CD14-positive monocyte (primary cell): ENCODE results near the gene TJP2. TPM values are rescaled to one million over a fixed set of nuclear protein-coding genes. Genes with fewer than 3 reads are reported as not detected.
A peak's percentile ranks its signal among the peaks of the same experiment; 100 is the strongest.

Source experiments
- DNase-seq, 3 donors: peaks; one replicate each; pipeline ENCODE4 v3.0.0-alpha.2; 2011 to 2022
- H2AFZ ChIP-seq: 2 replicates; pipeline ENCODE4 v1.6.0; 2012; ENCODE audit warnings: mild to moderate bottlenecking, low read depth, low read length, inconsistent platforms; ENCODE audit not compliant: insufficient read depth, poor library complexity, severe bottlenecking
- H3K27ac ChIP-seq, 2 donors: 1 replicate in 1 of 2; 2 replicates in 1 of 2; pipeline ENCODE4 v1.5.1; 2012 to 2013; ENCODE audit warnings: low read length in 2 of 2, control low read depth in 1 of 2, inconsistent platforms in 1 of 2, low read depth in 1 of 2, mild to moderate bottlenecking in 1 of 2
- H3K27me3 ChIP-seq, 2 donors: one replicate each; pipeline versions ENCODE4 v1.6.0 to v1.6.1; 2011 to 2013; ENCODE audit warnings: low read length in 2 of 2; ENCODE audit not compliant: control insufficient read depth in 2 of 2, insufficient read depth in 2 of 2
- H3K36me3 ChIP-seq, 2 donors: replicated peaks in 1 of 2; 1 replicate in 1 of 2; 2 replicates in 1 of 2; pipeline versions ENCODE4 v1.5.1 to v1.6.1; 2012 to 2013; ENCODE audit warnings: low read length in 2 of 2, control low read depth in 1 of 2, inconsistent platforms in 1 of 2, mild to moderate bottlenecking in 1 of 2; ENCODE audit not compliant: insufficient read depth in 2 of 2, control insufficient read depth in 1 of 2
- H3K4me1 ChIP-seq, 2 donors: 1 replicate in 1 of 2; 2 replicates in 1 of 2; pipeline versions ENCODE4 v1.5.1 to v1.6.1; 2012 to 2013; ENCODE audit warnings: low read length in 2 of 2, control low read depth in 1 of 2, inconsistent platforms in 1 of 2, mild to moderate bottlenecking in 1 of 2, moderate library complexity in 1 of 2; ENCODE audit not compliant: insufficient read depth in 2 of 2, control insufficient read depth in 1 of 2
- H3K4me2 ChIP-seq: replicated peaks from 2 replicates; pipeline ENCODE3; 2012; ENCODE audit warnings: low read length, moderate library complexity, mild to moderate bottlenecking; ENCODE audit not compliant: poor library complexity, severe bottlenecking; ENCODE audit errors: extremely low read depth
- H3K4me3 ChIP-seq, 3 experiments: fragments of 200-600 bp in 1 of 3; sonication (generic) in 1 of 3; replicated peaks in 1 of 3; 1 replicate in 2 of 3; 2 replicates in 1 of 3; pipeline ENCODE4 v1.5.1; 2011 to 2013; ENCODE audit warnings: low read length in 3 of 3, mild to moderate bottlenecking in 3 of 3, control low read depth in 2 of 3, low read depth in 2 of 3, inconsistent platforms in 1 of 3, moderate library complexity in 1 of 3
- H3K79me2 ChIP-seq: 2 replicates; pipeline ENCODE4 v1.6.0; 2012; ENCODE audit warnings: mild to moderate bottlenecking, control low read depth, inconsistent platforms, low read length, moderate library complexity; ENCODE audit not compliant: insufficient read depth
- H3K9ac ChIP-seq: 2 replicates; pipeline ENCODE4 v1.6.0; 2017; ENCODE audit warnings: low read length, mild to moderate bottlenecking; ENCODE audit not compliant: insufficient read depth, poor library complexity, severe bottlenecking
- H3K9me3 ChIP-seq, 2 donors: replicated peaks in 1 of 2; 1 replicate in 1 of 2; 2 replicates in 1 of 2; pipeline versions ENCODE4 v1.5.1 to v1.6.1; 2012 to 2013; ENCODE audit warnings: low read length in 2 of 2, control low read depth in 1 of 2; ENCODE audit not compliant: control insufficient read depth in 1 of 2, insufficient read depth in 1 of 2
- H4K20me1 ChIP-seq: 2 replicates; pipeline ENCODE4 v1.6.0; 2012; ENCODE audit warnings: mild to moderate bottlenecking, low read length, control low read depth, moderate library complexity; ENCODE audit not compliant: insufficient read depth
- H3K27ac Mint-ChIP-seq, 7 donors: one replicate each; pipeline ENCODE4 v1.8.0; 2020; ENCODE audit warnings: mild to moderate bottlenecking in 7 of 7, mixed read lengths in 7 of 7, moderate library complexity in 6 of 7, inconsistent platforms in 2 of 7
- H3K27me3 Mint-ChIP-seq, 3 donors: one replicate each; pipeline ENCODE4 v1.8.0; 2021 to 2022; ENCODE audit warnings: low read depth in 3 of 3, mild to moderate bottlenecking in 3 of 3, mixed read lengths in 3 of 3, moderate library complexity in 3 of 3, inconsistent platforms in 1 of 3
- H3K36me3 Mint-ChIP-seq, 2 donors: one replicate each; pipeline ENCODE4 v1.8.0; 2020; ENCODE audit warnings: mixed read lengths in 2 of 2, inconsistent platforms in 1 of 2, mild to moderate bottlenecking in 1 of 2
- H3K4me1 Mint-ChIP-seq: one replicate; pipeline ENCODE4 v1.8.0; 2020; ENCODE audit warnings: mild to moderate bottlenecking, mixed read lengths
- H3K4me3 Mint-ChIP-seq, 2 donors: one replicate each; pipeline ENCODE4 v1.8.0; 2020; ENCODE audit warnings: mild to moderate bottlenecking in 2 of 2, mixed read lengths in 2 of 2, moderate library complexity in 1 of 2
- H3K9me3 Mint-ChIP-seq, 7 donors: one replicate each; pipeline ENCODE4 v1.8.0; 2020 to 2022; ENCODE audit warnings: mixed read lengths in 7 of 7, mild to moderate bottlenecking in 6 of 7, moderate library complexity in 6 of 7, inconsistent platforms in 2 of 7
- CTCF ChIP-seq: fragments of 200-600 bp; IDR thresholded peaks from one replicate; pipeline ENCODE4 v1.8.0; 2022; ENCODE audit warnings: antibody characterized with exemption, mild to moderate bottlenecking
- WGBS: methylation state at CpG from one replicate; pipeline ENCODE4 v1.1.5; 2013; ENCODE audit warnings: missing lambda C conversion rate; ENCODE audit not compliant: insufficient coverage; 5-methylcytosine and 5-hydroxymethylcytosine counted together
- intact Hi-C, 2 donors: fragments of 100-400 bp; cut with micrococcal nuclease; formaldehyde crosslinking; loops; one replicate each; pipeline versions ENCODE4 v1.15.0 to v1.15.1; 2023
- polyA plus RNA-seq, 3 donors: library from polyadenylated mRNA; depleted of rRNA in 1 of 3; unstranded in 2 of 3; stranded (reverse) in 1 of 3; fragments of 300-500 nt in 2 of 3; fragments of >200 nt in 1 of 3; fragmentation: Illumina TruSeq in 2 of 3; gene quantifications; 1 replicate in 2 of 3; 2 replicates in 1 of 3; pipeline ENCODE4 v1.2.3, GENCODE V29; 2012 to 2021

The TJP2 gene
- polyA plus RNA-seq, 3 donors, result 8.0 to 17.8 (median 13.8) TPM

- H3K79me2 ChIP-seq, result peaks cover 16% of the 10 kb centered on the region
- WGBS, result 28% methylated on average over 3 of the region's 4 CpGs
- peaks cover 32 to 34% of the 10 kb centered on the region in 2 donors for H3K4me1 ChIP-seq
- H3K4me3 Mint-ChIP-seq, result peak overlapping the region; percentile 61 to 79
- H3K9me3 ChIP-seq, result no peaks in the 10 kb centered on the region
- no peak for TF ChIP-seq CTCF
- no peaks in the 10 kb centered on the region for H3K27me3 ChIP-seq
- H3K9me3 Mint-ChIP-seq, result no peaks in the 10 kb centered on the region
- no peaks in the 10 kb centered on the region for H4K20me1 ChIP-seq
- H3K4me2 ChIP-seq, result peak overlapping the region; percentile 45
- no peaks in the 10 kb centered on the region for H3K27me3 Mint-ChIP-seq
- peak overlapping the region in 1 of 3 experiments; percentile 35 for H3K4me3 ChIP-seq
- H3K4me1 Mint-ChIP-seq, result peaks cover 35% of the 10 kb centered on the region
- H3K36me3 Mint-ChIP-seq, result peaks cover 13 to 15% of the 10 kb centered on the region in 2 donors
- H3K27ac ChIP-seq, result peak overlapping the region; percentile 47 to 84
- peak overlapping the region; percentile 45 for H3K9ac ChIP-seq
- H3K27ac Mint-ChIP-seq, result peak overlapping the region; percentile 63 to 92 (median 84)
- H3K36me3 ChIP-seq, result no peaks in the 10 kb centered on the region
- peak; percentile 70 to 87 (median 71) for DNase-seq
- H2AFZ ChIP-seq, result peak overlapping the region; percentile 77
- intact Hi-C loops, result no loop called here
Observed at GRCh38 chr9:69181908-69182353, 7.9 kb downstream of the TJP2 start.

- H3K4me2 ChIP-seq, result no peak overlapping the region
- no peaks in the 10 kb centered on the region for H4K20me1 ChIP-seq
- H3K4me3 Mint-ChIP-seq, result no peak overlapping the region
- no peak for DNase-seq
- H2AFZ ChIP-seq, result no peak overlapping the region
- no peaks in the 10 kb centered on the region for H3K9me3 ChIP-seq
- no peak for TF ChIP-seq CTCF
- no peaks in the 10 kb centered on the region for H3K36me3 ChIP-seq
- intact Hi-C loops, result no loop called here
- 100% methylated on average over 3 of the region's 5 CpGs for WGBS
- H3K4me1 ChIP-seq, result peaks cover 31% of the 10 kb centered on the region in 2 donors
- peaks cover 36% of the 10 kb centered on the region for H3K4me1 Mint-ChIP-seq
- H3K9ac ChIP-seq, result no peak overlapping the region
- no peaks in the 10 kb centered on the region for H3K9me3 Mint-ChIP-seq
- H3K36me3 Mint-ChIP-seq, result peaks cover 14 to 17% of the 10 kb centered on the region in 2 donors
- no peak overlapping the region for H3K27ac ChIP-seq
- H3K4me3 ChIP-seq, result no peak overlapping the region
- H3K27ac Mint-ChIP-seq, result no peak overlapping the region
- no peaks in the 10 kb centered on the region for H3K27me3 ChIP-seq
- H3K79me2 ChIP-seq, result peaks cover 4% of the 10 kb centered on the region
- H3K27me3 Mint-ChIP-seq, result no peaks in the 10 kb centered on the region
Observed at GRCh38 chr9:69184266-69184665, 10.2 kb downstream of the TJP2 start.
